Left lung (tissue), 10 donors: Measurements from ENCODE around the gene IFT81. TPM values are rescaled to one million over a fixed set of nuclear protein-coding genes. Genes with fewer than 3 reads are reported as not detected.

Source experiments
- ATAC-seq: fragments of 200-7000 bp; cut with Tn5 transposase; one replicate; pipeline ENCODE4 v1.9.1; 2020; ENCODE audit warnings: moderate library complexity
- DNase-seq, 4 donors: peaks; one replicate each; pipeline ENCODE4 v3.0.0-alpha.2; 2013 to 2020
- H3K27ac ChIP-seq, 2 donors: fragments of 200-600 bp; sonication (generic) in 1 of 2; one replicate each; pipeline versions ENCODE4 v1.5.0 to v1.8.0; 2020 to 2021
- H3K27me3 ChIP-seq, 2 donors: fragments of 200-600 bp; sonication (generic) in 1 of 2; one replicate each; pipeline versions ENCODE4 v1.5.0 to v1.8.0; 2020 to 2021
- H3K36me3 ChIP-seq, 2 donors: fragments of 200-600 bp; sonication (generic) in 1 of 2; one replicate each; pipeline versions ENCODE4 v1.5.0 to v1.8.0; 2020 to 2021
- H3K4me1 ChIP-seq, 2 donors: fragments of 200-600 bp; one replicate each; pipeline ENCODE4 v1.8.0; 2021
- H3K4me3 ChIP-seq, 2 donors: fragments of 200-600 bp; sonication (generic) in 1 of 2; one replicate each; pipeline versions ENCODE4 v1.5.0 to v1.8.0; 2020 to 2021; ENCODE audit warnings: mild to moderate bottlenecking in 1 of 2
- H3K9me3 ChIP-seq, 2 donors: fragments of 200-600 bp; sonication (generic) in 1 of 2; one replicate each; pipeline versions ENCODE4 v1.5.0 to v1.8.0; 2020 to 2021
- intact Hi-C, 2 donors: fragments of 100-400 bp; cut with DNase I; formaldehyde crosslinking; loops; one replicate each; pipeline versions ENCODE4 v1.11.2 to v1.14.2; 2022
- polyA plus RNA-seq, 6 donors: library from polyadenylated mRNA; unstranded; fragments of 120-200 nt; gene quantifications; one replicate each; pipeline ENCODE4 v1.2.1, GENCODE V29; 2013; ENCODE audit not compliant: insufficient read length in 6 of 6
- total RNA-seq, 2 donors: library from RNA; stranded (reverse); fragmentation: NEBNext Ultra II Directional; extraction: Animal tissue kit (Norgen Biotek cat#: 25700); gene quantifications; one replicate each; pipeline ENCODE4 v1.2.1, GENCODE V29; 2021
- TF ChIP-seq, protein P1 (sequence below), 2 donors: fragments of 200-600 bp; sonication (generic) in 1 of 2; IDR thresholded peaks; one replicate each; pipeline versions ENCODE4 v1.5.0 to v1.8.0; 2021; ENCODE audit warnings: antibody characterized with exemption in 2 of 2
- donor health status: DM: no; HTN: yes; CAD: no.
- donor health status: DM: no; HTN: no; CAD: no.

Gene IFT81
- total and polyA plus RNA-seq, 8 donors: 11.0 to 47.6 (median 40.8) TPM

DNA sequence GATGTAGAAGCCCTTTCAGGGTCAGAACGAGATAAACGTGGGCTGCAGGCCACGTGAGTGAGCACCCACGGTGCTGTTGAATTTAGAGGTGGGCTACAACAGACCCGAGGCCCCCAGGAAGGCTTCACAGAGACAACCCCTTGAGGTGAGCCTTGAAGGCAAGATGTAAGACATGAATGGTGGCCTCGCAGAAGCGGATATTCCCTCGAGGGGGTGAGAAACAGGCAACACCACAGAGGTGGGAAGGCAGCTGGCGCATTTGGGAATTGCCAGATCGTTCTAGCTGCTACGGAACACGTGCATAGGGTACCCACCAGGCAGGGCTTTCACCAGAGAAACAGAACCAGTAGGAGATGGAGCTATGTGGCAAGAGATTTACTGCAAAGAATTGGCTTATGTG lies 134.3 kb downstream of the IFT81 start:
- ATAC-seq: no peak
- H3K27me3 ChIP-seq: no peaks in the 10 kb centered on the region
- DNase-seq: no peak
- intact Hi-C loops: no loop called here
- H3K27ac ChIP-seq: no peak overlapping the region
- H3K9me3 ChIP-seq: no peaks in the 10 kb centered on the region
- TF ChIP-seq, protein P1, sequence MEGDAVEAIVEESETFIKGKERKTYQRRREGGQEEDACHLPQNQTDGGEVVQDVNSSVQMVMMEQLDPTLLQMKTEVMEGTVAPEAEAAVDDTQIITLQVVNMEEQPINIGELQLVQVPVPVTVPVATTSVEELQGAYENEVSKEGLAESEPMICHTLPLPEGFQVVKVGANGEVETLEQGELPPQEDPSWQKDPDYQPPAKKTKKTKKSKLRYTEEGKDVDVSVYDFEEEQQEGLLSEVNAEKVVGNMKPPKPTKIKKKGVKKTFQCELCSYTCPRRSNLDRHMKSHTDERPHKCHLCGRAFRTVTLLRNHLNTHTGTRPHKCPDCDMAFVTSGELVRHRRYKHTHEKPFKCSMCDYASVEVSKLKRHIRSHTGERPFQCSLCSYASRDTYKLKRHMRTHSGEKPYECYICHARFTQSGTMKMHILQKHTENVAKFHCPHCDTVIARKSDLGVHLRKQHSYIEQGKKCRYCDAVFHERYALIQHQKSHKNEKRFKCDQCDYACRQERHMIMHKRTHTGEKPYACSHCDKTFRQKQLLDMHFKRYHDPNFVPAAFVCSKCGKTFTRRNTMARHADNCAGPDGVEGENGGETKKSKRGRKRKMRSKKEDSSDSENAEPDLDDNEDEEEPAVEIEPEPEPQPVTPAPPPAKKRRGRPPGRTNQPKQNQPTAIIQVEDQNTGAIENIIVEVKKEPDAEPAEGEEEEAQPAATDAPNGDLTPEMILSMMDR (IDR thresholded peaks at IDR 0.05): no peak
- H3K36me3 ChIP-seq: no peaks in the 10 kb centered on the region
- H3K4me1 ChIP-seq: peaks cover 0 to 41% of the 10 kb centered on the region in 2 donors
- H3K4me3 ChIP-seq: no peak overlapping the region

DNA sequence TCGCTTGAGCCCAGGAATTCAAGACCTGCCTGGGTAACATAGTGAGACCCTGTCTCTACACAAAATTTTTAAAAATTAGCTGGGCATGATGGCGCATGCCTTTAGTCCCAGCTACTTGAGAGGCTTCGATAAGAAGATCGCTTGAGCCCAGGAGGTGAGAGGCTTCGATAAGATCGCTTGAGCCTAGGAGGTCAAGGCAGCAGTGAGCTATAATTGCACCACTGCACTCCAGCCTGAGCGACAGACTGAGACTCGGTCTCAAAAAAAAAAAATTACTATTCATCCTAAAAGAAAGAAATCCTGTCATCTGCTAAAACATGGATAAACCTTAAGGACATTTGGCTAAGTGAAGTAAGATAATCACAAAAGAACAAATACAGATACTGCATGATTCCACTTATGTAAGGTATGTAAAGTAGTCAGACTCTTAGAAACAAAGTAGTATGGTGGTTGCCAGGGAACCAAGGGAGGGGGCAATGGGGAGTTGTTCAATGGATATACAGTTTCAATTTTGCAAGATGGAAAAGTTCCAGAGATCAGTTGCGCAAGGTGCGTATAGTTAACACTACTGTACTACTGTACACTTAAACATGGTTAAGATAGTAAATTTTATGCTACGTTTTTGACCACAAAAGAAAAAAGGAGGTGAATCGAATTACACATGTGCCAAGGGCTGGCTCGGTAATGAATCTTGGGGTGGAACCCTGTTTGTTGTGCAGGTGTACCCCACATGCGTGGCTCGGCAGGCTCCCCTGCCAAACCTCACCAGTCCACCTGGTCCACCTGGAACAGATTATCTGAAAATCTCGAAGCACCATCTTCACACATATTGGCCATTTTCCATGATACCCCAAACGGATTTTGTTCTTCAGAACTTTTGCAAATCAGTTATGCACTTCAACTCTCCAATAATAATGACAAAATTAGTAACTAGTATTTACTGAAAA lies 138.6 kb downstream of the IFT81 start:
- H3K4me3 ChIP-seq: no peak overlapping the region
- no peak overlapping the region for H3K27ac ChIP-seq
- intact Hi-C loops: no loop called here
- peaks cover 0 to 13% of the 10 kb centered on the region in 2 donors for H3K4me1 ChIP-seq
- peak; percentile 74 for ATAC-seq
- TF ChIP-seq, protein P1 (IDR thresholded peaks at IDR 0.05): no peak
- peak in 1 of 4 donors; percentile 76 for DNase-seq
- H3K27me3 ChIP-seq: no peaks in the 10 kb centered on the region
- no peaks in the 10 kb centered on the region for H3K9me3 ChIP-seq
- H3K36me3 ChIP-seq: no peaks in the 10 kb centered on the region

DNA sequence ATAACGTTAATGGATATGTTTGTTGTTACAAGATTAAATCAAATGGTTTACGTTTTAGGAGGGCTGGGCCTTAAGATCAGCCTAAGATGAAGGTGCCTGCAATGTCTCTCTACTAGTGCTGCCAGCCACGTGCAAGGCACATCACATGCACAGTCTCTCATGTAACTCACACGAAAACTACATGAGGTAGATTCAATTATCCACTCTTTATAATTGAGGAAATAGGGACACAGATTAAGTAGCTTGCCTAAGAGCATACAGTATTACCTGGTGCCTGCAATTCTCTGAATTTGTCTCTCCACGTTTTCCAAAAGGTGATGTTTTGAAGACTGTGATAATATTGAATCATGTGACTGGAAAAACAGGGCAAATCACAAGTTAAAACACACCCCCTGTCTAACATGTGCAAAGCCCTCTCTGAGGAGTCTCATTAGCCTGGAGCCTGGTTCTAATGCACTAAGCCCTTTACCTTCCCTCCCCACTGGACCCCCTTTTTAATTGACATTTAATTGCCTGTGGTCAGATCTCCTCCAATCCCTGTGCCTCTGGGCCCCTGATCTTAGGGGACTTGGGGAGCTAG lies 142.3 kb downstream of the IFT81 start:
- DNase-seq (no peak), ATAC-seq (no peak)
- intact Hi-C loops: no loop called here
- no peaks in the 10 kb centered on the region for H3K27me3 ChIP-seq
- H3K27ac ChIP-seq: no peak overlapping the region
- TF ChIP-seq, protein P1 (IDR thresholded peaks at IDR 0.05): no peak
- no peaks in the 10 kb centered on the region for H3K36me3 ChIP-seq
- peaks cover 13 to 32% of the 10 kb centered on the region in 2 donors for H3K4me1 ChIP-seq
- H3K9me3 ChIP-seq: no peaks in the 10 kb centered on the region
- H3K4me3 ChIP-seq: no peak overlapping the region

DNA sequence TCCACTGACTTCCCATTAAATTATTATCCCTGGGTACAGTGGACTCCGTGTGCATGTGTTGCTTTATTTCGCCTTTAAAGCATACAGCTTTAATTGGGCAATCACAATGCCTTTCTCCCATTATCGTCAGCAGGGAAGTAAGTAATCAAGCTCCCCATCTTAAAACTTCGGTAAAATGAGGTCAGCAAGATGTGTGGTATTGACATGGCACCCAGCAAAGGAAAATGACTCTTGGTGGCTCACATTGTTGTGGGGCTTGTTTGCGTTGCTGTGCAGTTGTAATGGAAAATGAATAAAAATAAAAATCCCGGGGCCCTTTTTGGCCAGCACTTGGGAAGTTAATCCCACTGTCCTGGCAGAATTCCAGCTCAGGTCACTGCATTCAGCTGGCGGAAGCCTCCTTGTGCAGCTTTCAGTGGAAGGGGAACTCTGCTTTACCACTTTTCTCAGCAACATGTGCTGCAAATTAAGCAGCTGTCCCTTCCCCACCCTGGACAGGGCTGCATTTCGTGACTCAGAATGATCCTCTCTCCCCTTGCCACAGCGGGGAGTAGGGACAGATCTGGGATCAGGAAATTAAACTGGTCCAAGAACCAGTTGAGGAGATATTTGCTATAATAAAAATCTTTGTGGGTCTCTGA lies 142.9 kb downstream of the IFT81 start:
- no peaks in the 10 kb centered on the region for H3K36me3 ChIP-seq
- peaks cover 13 to 32% of the 10 kb centered on the region in 2 donors for H3K4me1 ChIP-seq
- intact Hi-C loops: no loop called here
- ATAC-seq (peak; percentile 34), DNase-seq (peak in 3 of 4 donors; percentile 51 to 77 (median 54))
- H3K27ac ChIP-seq: no peak overlapping the region
- TF ChIP-seq, protein P1 (IDR thresholded peaks at IDR 0.05): no peak
- no peaks in the 10 kb centered on the region for H3K9me3 ChIP-seq
- no peaks in the 10 kb centered on the region for H3K27me3 ChIP-seq
- H3K4me3 ChIP-seq: no peak overlapping the region

Other genes with a start within 250 kb of the IFT81 start
- gene GLTP, start 243.8 kb upstream of the IFT81 start, total RNA-seq: 10 to 100 TPM; 37.1 to 43.3 TPM
- 10 to 100 TPM; 30.1 to 33.3 (median 31.2) TPM for gene GLTP, start 243.8 kb upstream of the IFT81 start, polyA plus RNA-seq
- gene TCHP, start 224.1 kb upstream of the IFT81 start, total RNA-seq: 10 to 100 TPM; 15.4 to 15.6 TPM
- gene TCHP, start 224.1 kb upstream of the IFT81 start, polyA plus RNA-seq: 10 to 100 TPM; 22.7 to 27.3 (median 25.2) TPM
- gene GIT2, start 128.0 kb upstream of the IFT81 start, total RNA-seq: 10 to 100 TPM; 42.7 to 72.7 TPM
- 10 to 100 TPM; 49.6 to 60.3 (median 56.2) TPM for gene GIT2, start 128.0 kb upstream of the IFT81 start, polyA plus RNA-seq
- 10 to 100 TPM; 57.0 to 69.9 TPM for gene ANKRD13A, start 124.9 kb upstream of the IFT81 start, total RNA-seq
- gene ANKRD13A, start 124.9 kb upstream of the IFT81 start, polyA plus RNA-seq: 10 to 100 TPM; 38.3 to 47.6 (median 42.2) TPM
- 10 to 100 TPM; 13.9 to 25.1 TPM for gene C12orf76, start 75.8 kb upstream of the IFT81 start, total RNA-seq
- gene C12orf76, start 75.8 kb upstream of the IFT81 start, polyA plus RNA-seq: 10 to 100 TPM; 30.5 to 36.6 (median 34.7) TPM
- 100 to 1,000 TPM; 204 to 258 TPM for gene ATP2A2, start 156.9 kb downstream of the IFT81 start, total RNA-seq
- 100 to 1,000 TPM; 118 to 151 (median 133) TPM for gene ATP2A2, start 156.9 kb downstream of the IFT81 start, polyA plus RNA-seq